ENCODE measurements around the gene FBXO24. TPM values are rescaled to one million over a fixed set of nuclear protein-coding genes. Genes with fewer than 3 reads are reported as not detected.

The FBXO24 gene
- total and polyA plus RNA-seq, 2 donors (not counting 1 experiment from before 2014, with no cell fraction given) = 0.23 to 0.33 TPM

DNA sequence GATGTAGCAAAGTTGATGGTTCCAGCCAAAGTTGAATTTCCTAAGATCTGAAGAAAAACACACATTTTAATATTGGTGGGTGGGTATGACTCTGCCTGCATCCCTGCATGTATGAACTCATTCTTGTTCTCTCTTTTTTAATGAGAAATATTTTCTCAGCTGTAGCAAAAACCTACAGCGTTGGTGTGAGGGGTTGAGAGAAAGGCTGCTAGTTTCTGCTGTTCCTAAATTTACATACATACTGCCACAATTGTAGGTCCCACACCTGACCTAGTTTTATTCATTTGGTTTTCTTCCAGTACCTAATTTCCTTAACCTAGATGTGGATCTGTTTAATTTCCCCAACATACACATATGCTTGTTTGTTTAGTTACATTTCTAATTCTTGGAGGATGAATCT, 42.5 kb upstream of the FBXO24 start:
- H3K36me3 ChIP-seq (ENCODE audit: control insufficient read depth, insufficient read depth, low read length) = no peaks in the 10 kb centered on the region
- no peak overlapping the region for H3K27ac ChIP-seq (ENCODE audit: insufficient read depth, low read length)

DNA sequence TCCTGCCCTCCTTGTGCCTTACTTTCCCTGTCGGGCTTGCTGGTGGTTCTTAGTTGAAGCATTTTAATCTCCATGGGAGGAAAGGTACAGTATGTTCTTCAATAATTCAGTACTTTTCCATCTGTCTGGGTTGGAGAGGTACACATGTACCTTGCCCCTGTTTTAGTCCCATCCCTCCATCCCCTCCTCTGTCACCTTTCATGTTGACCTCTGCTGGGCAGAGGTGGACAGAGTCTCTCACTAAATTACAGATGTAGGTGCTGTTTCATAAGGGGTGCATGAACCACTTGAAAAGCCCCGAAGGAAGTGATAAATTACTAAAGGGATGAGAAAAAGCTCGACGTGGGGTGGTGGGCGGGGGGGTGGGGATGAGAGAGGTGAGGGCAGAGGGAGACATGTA, 41.7 kb upstream of the FBXO24 start:
- Histone ChIP-seq H3K36me3 (ENCODE audit: control insufficient read depth, insufficient read depth, low read length) (no peaks in the 10 kb centered on the region), H3K79me2 (ENCODE audit: control insufficient read depth, insufficient read depth, low read length) (no peaks in the 10 kb centered on the region), H3K4me2 (ENCODE audit: extremely low read depth, insufficient read depth, low read length) (no peak overlapping the region), H4K20me1 (ENCODE audit: control insufficient read depth, extremely low read depth, insufficient read depth, low read length) (no peaks in the 10 kb centered on the region), H3K4me1 (ENCODE audit: control insufficient read depth, extremely low read depth, insufficient read depth, low read length) (peaks cover 22% of the 10 kb centered on the region), H3K27me3 (ENCODE audit: control insufficient read depth, insufficient read depth, low read length) (no peaks in the 10 kb centered on the region), H2AFZ (ENCODE audit: low read length) (no peak overlapping the region), H3K27ac (ENCODE audit: insufficient read depth, low read length) (no peak overlapping the region), H3K9me3 (ENCODE audit: control insufficient read depth, insufficient read depth, low read depth, low read length) (no peaks in the 10 kb centered on the region), H3K9ac (ENCODE audit: insufficient read depth, low read length) (no peak overlapping the region), H3K4me3 (replicated peaks in 1 of 4; ENCODE audit: control extremely low read depth in 1 of 4, insufficient read depth in 1 of 4, low read depth in 3 of 4, low read length in 4 of 4) (no peak overlapping the region)
- DNase-seq (ENCODE audit: low read depth in 2 of 2) = no peak
- TF ChIP-seq, protein P1, sequence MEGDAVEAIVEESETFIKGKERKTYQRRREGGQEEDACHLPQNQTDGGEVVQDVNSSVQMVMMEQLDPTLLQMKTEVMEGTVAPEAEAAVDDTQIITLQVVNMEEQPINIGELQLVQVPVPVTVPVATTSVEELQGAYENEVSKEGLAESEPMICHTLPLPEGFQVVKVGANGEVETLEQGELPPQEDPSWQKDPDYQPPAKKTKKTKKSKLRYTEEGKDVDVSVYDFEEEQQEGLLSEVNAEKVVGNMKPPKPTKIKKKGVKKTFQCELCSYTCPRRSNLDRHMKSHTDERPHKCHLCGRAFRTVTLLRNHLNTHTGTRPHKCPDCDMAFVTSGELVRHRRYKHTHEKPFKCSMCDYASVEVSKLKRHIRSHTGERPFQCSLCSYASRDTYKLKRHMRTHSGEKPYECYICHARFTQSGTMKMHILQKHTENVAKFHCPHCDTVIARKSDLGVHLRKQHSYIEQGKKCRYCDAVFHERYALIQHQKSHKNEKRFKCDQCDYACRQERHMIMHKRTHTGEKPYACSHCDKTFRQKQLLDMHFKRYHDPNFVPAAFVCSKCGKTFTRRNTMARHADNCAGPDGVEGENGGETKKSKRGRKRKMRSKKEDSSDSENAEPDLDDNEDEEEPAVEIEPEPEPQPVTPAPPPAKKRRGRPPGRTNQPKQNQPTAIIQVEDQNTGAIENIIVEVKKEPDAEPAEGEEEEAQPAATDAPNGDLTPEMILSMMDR (conservative IDR thresholded peaks at IDR 0.05 in 1 of 2, IDR thresholded peaks at IDR 0.05 in 1 of 2; ENCODE audit: low read depth in 1 of 2, low read length in 2 of 2) = no peak
- TF ChIP-seq EZH2 (IDR thresholded peaks at IDR 0.05; ENCODE audit: low read length, missing control alignments) = no peak

More for the DNA sequence above, 42.5 kb upstream of the FBXO24 start:
- peaks cover 22% of the 10 kb centered on the region for H3K4me1 ChIP-seq (ENCODE audit: control insufficient read depth, extremely low read depth, insufficient read depth, low read length)
- no peak for TF ChIP-seq EZH2 (IDR thresholded peaks at IDR 0.05; ENCODE audit: low read length, missing control alignments)
- TF ChIP-seq, protein P1 (conservative IDR thresholded peaks at IDR 0.05 in 1 of 2, IDR thresholded peaks at IDR 0.05 in 1 of 2; ENCODE audit: low read depth in 1 of 2, low read length in 2 of 2) = no peak
- no peak overlapping the region for H3K9ac ChIP-seq (ENCODE audit: insufficient read depth, low read length)
- no peaks in the 10 kb centered on the region for H4K20me1 ChIP-seq (ENCODE audit: control insufficient read depth, extremely low read depth, insufficient read depth, low read length)
- H2AFZ ChIP-seq (ENCODE audit: low read length) = no peak overlapping the region
- H3K4me2 ChIP-seq (ENCODE audit: extremely low read depth, insufficient read depth, low read length) = no peak overlapping the region
- no peaks in the 10 kb centered on the region for H3K9me3 ChIP-seq (ENCODE audit: control insufficient read depth, insufficient read depth, low read depth, low read length)
- no peaks in the 10 kb centered on the region for H3K27me3 ChIP-seq (ENCODE audit: control insufficient read depth, insufficient read depth, low read length)
- H3K79me2 ChIP-seq (ENCODE audit: control insufficient read depth, insufficient read depth, low read length) = no peaks in the 10 kb centered on the region
- no peak overlapping the region for H3K4me3 ChIP-seq (replicated peaks in 1 of 4; ENCODE audit: control extremely low read depth in 1 of 4, insufficient read depth in 1 of 4, low read depth in 3 of 4, low read length in 4 of 4)
- DNase-seq (ENCODE audit: low read depth in 2 of 2) = no peak

DNA sequence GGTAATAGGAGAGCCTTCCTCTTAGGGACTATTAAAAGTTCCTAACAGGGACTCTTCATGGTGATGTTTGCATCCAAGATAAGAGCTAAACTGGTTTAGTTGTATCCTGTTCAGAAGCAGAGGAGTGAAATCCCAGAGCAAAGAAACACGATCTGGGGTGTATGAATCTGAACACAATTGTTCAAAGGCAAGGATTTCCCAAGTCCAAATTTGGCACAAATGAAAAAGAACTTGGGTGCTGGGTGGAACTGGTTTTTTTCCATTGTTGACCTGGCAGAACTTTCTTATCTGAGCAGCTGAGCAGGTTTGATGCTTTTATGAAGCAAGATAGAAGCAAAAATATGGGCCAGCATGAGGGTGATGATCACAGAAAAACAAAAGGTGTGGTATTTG, 41.2 kb upstream of the FBXO24 start:
- Histone ChIP-seq H3K27ac (ENCODE audit: insufficient read depth, low read length) (peak overlapping the region; percentile 60), H3K9ac (ENCODE audit: insufficient read depth, low read length) (no peak overlapping the region)
- TF ChIP-seq EZH2 (IDR thresholded peaks at IDR 0.05; ENCODE audit: low read length, missing control alignments) = no peak
- TF ChIP-seq, protein P1 (conservative IDR thresholded peaks at IDR 0.05 in 1 of 2, IDR thresholded peaks at IDR 0.05 in 1 of 2; ENCODE audit: low read depth in 1 of 2, low read length in 2 of 2) = no peak

More for the DNA sequence above, 41.2 kb upstream of the FBXO24 start:
- Histone ChIP-seq H2AFZ (ENCODE audit: low read length) (peak overlapping the region; percentile 23), H3K79me2 (ENCODE audit: control insufficient read depth, insufficient read depth, low read length) (no peaks in the 10 kb centered on the region), H3K9me3 (ENCODE audit: control insufficient read depth, insufficient read depth, low read depth, low read length) (no peaks in the 10 kb centered on the region), H3K36me3 (ENCODE audit: control insufficient read depth, insufficient read depth, low read length) (no peaks in the 10 kb centered on the region), H3K4me3 (replicated peaks in 1 of 4; ENCODE audit: control extremely low read depth in 1 of 4, insufficient read depth in 1 of 4, low read depth in 3 of 4, low read length in 4 of 4) (no peak overlapping the region), H3K4me1 (ENCODE audit: control insufficient read depth, extremely low read depth, insufficient read depth, low read length) (peaks cover 20% of the 10 kb centered on the region), H3K27me3 (ENCODE audit: control insufficient read depth, insufficient read depth, low read length) (no peaks in the 10 kb centered on the region), H3K4me2 (ENCODE audit: extremely low read depth, insufficient read depth, low read length) (peak overlapping the region; percentile 35), H4K20me1 (ENCODE audit: control insufficient read depth, extremely low read depth, insufficient read depth, low read length) (no peaks in the 10 kb centered on the region)
- peak in 1 of 2 donors; percentile 31 for DNase-seq (ENCODE audit: low read depth in 2 of 2)
